Colonic mucosa (tissue), 4 donors: Measurements from ENCODE around the gene STON2. TPM values are rescaled to one million over a fixed set of nuclear protein-coding genes. Genes with fewer than 3 reads are reported as not detected.
A peak's percentile ranks its signal among the peaks of the same experiment; 100 is the strongest.
"Not testable (repeated sequence)": the region's sequence is repeated elsewhere in the genome, so short reads cannot be mapped to it uniquely, and the experiment has no call there.

Experiments used
- DNase-seq: peaks from one replicate; pipeline ENCODE4 v3.0.0-alpha.2; 2020
- H3K27ac ChIP-seq: fragments of 200-600 bp; one replicate; pipeline ENCODE4 v1.8.0; 2021
- H3K27me3 ChIP-seq: fragments of 200-600 bp; one replicate; pipeline ENCODE4 v1.8.0; 2021
- H3K36me3 ChIP-seq: fragments of 200-600 bp; one replicate; pipeline ENCODE4 v1.8.0; 2021
- H3K4me1 ChIP-seq: fragments of 200-600 bp; one replicate; pipeline ENCODE4 v1.8.0; 2021; ENCODE audit warnings: mild to moderate bottlenecking
- H3K4me3 ChIP-seq: fragments of 200-600 bp; one replicate; pipeline ENCODE4 v1.8.0; 2021
- H3K9ac ChIP-seq, 2 donors: one replicate each; pipeline ENCODE4 v1.7.0; 2013; ENCODE audit warnings: control low read depth in 2 of 2, low read depth in 2 of 2, low read length in 2 of 2
- H3K9me3 ChIP-seq: fragments of 200-600 bp; one replicate; pipeline ENCODE4 v1.8.0; 2021
- intact Hi-C: fragments of 100-400 bp; cut with DNase I; formaldehyde crosslinking; loops from one replicate; pipeline ENCODE4 v1.14.1; 2022
- total RNA-seq, 2 donors: library from RNA; stranded (reverse); fragmentation: NEBNext Ultra II Directional in 1 of 2; extraction: Animal tissue kit (Norgen Biotek cat#: 25700) in 1 of 2; gene quantifications; one replicate each; pipeline ENCODE4 v1.2.1, GENCODE V29; 2021
- TF ChIP-seq, protein P1 (sequence below): fragments of 200-600 bp; IDR thresholded peaks from one replicate; pipeline ENCODE4 v1.8.0; 2022; ENCODE audit warnings: antibody characterized with exemption, mild to moderate bottlenecking
- donor health status: healthy.
- donor health status: DM: no; HTN: no; CAD: no.
- donor health status: DM: no; HTN: no; CAD: no.

Gene STON2
- total RNA-seq, 2 donors from 2014 or later, result 12.7 to 15.1 TPM

DNA sequence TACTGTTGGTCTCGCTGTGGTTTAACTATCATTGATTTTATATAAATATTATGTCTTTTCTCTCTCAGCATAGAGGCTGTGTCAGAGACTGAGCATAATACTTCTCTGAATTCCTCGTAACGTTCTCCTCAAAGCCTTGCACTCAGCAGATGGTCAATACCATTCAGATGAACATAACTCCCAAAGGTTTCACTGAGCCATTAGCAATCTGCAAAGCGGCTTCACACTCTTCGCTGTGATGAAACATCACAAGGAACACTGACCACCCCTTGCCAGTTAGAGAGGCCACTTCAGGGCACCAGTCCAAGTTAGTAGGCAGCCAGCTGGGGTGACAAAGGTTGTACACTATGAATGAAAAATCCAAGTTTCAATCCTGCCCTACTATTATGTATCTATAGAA is 30.1 kb upstream of the STON2 start:
- Histone ChIP-seq H3K36me3 (no peaks in the 10 kb centered on the region), H3K27ac (no peak overlapping the region), H3K27me3 (peaks cover 5% of the 10 kb centered on the region), H3K4me1 (no peaks in the 10 kb centered on the region), H3K9ac (no peak overlapping the region), H3K9me3 (no peaks in the 10 kb centered on the region), H3K4me3 (no peak overlapping the region)
- TF ChIP-seq, protein P1, sequence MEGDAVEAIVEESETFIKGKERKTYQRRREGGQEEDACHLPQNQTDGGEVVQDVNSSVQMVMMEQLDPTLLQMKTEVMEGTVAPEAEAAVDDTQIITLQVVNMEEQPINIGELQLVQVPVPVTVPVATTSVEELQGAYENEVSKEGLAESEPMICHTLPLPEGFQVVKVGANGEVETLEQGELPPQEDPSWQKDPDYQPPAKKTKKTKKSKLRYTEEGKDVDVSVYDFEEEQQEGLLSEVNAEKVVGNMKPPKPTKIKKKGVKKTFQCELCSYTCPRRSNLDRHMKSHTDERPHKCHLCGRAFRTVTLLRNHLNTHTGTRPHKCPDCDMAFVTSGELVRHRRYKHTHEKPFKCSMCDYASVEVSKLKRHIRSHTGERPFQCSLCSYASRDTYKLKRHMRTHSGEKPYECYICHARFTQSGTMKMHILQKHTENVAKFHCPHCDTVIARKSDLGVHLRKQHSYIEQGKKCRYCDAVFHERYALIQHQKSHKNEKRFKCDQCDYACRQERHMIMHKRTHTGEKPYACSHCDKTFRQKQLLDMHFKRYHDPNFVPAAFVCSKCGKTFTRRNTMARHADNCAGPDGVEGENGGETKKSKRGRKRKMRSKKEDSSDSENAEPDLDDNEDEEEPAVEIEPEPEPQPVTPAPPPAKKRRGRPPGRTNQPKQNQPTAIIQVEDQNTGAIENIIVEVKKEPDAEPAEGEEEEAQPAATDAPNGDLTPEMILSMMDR, result no peak
- intact Hi-C loops, result no loop called here
- no peak for DNase-seq

- H3K4me3 ChIP-seq, intact Hi-C loops: not testable (repeated sequence)
These were observed 29.6 kb upstream of the STON2 start for GRCh38 chr14:81429749-81430148.

GRCh38 chr14:81429028-81429427 is 28.9 kb upstream of the STON2 start:
- Histone ChIP-seq H3K27me3 (no peaks in the 10 kb centered on the region), H3K4me1 (no peaks in the 10 kb centered on the region), H3K27ac (no peak overlapping the region), H3K9ac (no peak overlapping the region), H3K36me3 (no peaks in the 10 kb centered on the region), H3K4me3 (no peak overlapping the region), H3K9me3 (no peaks in the 10 kb centered on the region)
- intact Hi-C loops, result no loop called here
- TF ChIP-seq, protein P1, result no peak
- DNase-seq, result no peak

More at GRCh38 chr14:81429749-81430148, 29.6 kb upstream of the STON2 start:
- DNase-seq, H3K9ac ChIP-seq, H3K9me3 ChIP-seq, H3K27me3 ChIP-seq, H3K36me3 ChIP-seq, H3K27ac ChIP-seq, H3K4me1 ChIP-seq: not testable (repeated sequence)

- no peaks in the 10 kb centered on the region for H3K9me3 ChIP-seq
- H3K27me3 ChIP-seq, result no peaks in the 10 kb centered on the region
- no peaks in the 10 kb centered on the region for H3K36me3 ChIP-seq
- intact Hi-C loops, result no loop called here
- H3K9ac ChIP-seq, result no peak overlapping the region
- DNase-seq, result peak; percentile 31
- no peak overlapping the region for H3K27ac ChIP-seq
- H3K4me1 ChIP-seq, result no peaks in the 10 kb centered on the region
- no peak overlapping the region for H3K4me3 ChIP-seq
- TF ChIP-seq, protein P1, result no peak
These were observed 27.4 kb upstream of the STON2 start for GRCh38 chr14:81427348-81428058.

GRCh38 chr14:81423504-81423903 is 23.4 kb upstream of the STON2 start:
- Histone ChIP-seq H3K27ac (no peak overlapping the region), H3K4me1 (no peaks in the 10 kb centered on the region), H3K9ac (no peak overlapping the region), H3K9me3 (no peaks in the 10 kb centered on the region), H3K36me3 (no peaks in the 10 kb centered on the region), H3K27me3 (no peaks in the 10 kb centered on the region), H3K4me3 (no peak overlapping the region)
- intact Hi-C loops, result no loop called here
- TF ChIP-seq, protein P1, result no peak
- DNase-seq, result no peak

DNA sequence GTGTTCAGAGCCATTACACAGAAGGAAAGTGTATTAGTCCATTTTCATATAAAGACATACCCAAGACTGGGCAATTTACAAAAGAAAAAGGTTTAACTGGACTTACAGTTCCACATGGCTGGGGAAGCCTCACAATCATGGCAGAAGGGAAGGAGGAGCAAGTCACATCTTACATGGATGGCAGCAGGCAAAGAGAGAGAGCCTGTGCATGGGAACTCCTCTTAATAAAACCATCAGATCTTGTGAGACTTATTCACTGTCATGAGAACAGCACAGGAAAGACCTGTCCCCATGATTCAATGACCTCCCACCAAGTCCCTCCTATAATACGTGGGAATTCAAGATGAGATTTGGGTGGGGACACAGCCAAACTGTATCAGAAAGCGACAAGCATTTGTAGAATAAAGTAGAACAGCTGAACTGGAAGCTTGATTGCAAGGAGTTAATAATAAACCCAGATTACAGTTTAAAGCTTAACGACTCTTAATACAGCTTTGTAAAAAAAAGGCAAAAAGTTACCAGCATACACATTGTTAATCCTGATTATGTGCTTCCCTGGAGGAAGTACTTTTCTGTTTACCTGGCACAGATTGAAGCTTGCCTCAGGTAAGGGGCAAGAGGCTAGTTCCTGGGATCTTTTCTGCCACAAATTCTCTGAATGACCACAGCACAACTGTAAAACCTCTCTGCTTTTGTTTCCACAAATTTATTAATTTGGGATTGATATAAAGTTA is 18.1 kb upstream of the STON2 start:
- TF ChIP-seq, protein P1, result no peak
- Histone ChIP-seq H3K9ac (no peak overlapping the region), H3K27ac (no peak overlapping the region), H3K27me3 (no peaks in the 10 kb centered on the region), H3K36me3 (no peaks in the 10 kb centered on the region), H3K4me1 (no peaks in the 10 kb centered on the region), H3K4me3 (no peak overlapping the region), H3K9me3 (no peaks in the 10 kb centered on the region)
- no peak for DNase-seq
- intact Hi-C loops, result no loop called here
